Mononuclear cell (primary cell): Measurements from ENCODE around the gene MGMT. TPM values are rescaled to one million over a fixed set of nuclear protein-coding genes. Genes with fewer than 3 reads are reported as not detected.

Source experiments
- H3K27me3 ChIP-seq: 2 replicates; pipeline ENCODE4 v1.6.0; 2011; ENCODE audit warnings: low read length, control low read depth; ENCODE audit not compliant: insufficient read depth
- H3K4me1 ChIP-seq: 2 replicates; pipeline ENCODE4 v1.5.1; 2011; ENCODE audit warnings: mild to moderate bottlenecking, low read length, control low read depth; ENCODE audit not compliant: insufficient read depth
- H3K4me3 ChIP-seq: 2 replicates; pipeline ENCODE4 v1.5.1; 2011; ENCODE audit warnings: mild to moderate bottlenecking, low read length, moderate library complexity
- H3K9me3 ChIP-seq: 2 replicates; pipeline ENCODE4 v1.5.1; 2011; ENCODE audit warnings: low read depth, mild to moderate bottlenecking, control low read depth, low read length
- total RNA-seq: library from RNA; depleted of rRNA; stranded (reverse); fragments of >200 nt; gene quantifications from one replicate; pipeline ENCODE4 v1.2.3, GENCODE V29; 2012

The MGMT gene
- total RNA-seq, 1 donor: 10.3 TPM

DNA sequence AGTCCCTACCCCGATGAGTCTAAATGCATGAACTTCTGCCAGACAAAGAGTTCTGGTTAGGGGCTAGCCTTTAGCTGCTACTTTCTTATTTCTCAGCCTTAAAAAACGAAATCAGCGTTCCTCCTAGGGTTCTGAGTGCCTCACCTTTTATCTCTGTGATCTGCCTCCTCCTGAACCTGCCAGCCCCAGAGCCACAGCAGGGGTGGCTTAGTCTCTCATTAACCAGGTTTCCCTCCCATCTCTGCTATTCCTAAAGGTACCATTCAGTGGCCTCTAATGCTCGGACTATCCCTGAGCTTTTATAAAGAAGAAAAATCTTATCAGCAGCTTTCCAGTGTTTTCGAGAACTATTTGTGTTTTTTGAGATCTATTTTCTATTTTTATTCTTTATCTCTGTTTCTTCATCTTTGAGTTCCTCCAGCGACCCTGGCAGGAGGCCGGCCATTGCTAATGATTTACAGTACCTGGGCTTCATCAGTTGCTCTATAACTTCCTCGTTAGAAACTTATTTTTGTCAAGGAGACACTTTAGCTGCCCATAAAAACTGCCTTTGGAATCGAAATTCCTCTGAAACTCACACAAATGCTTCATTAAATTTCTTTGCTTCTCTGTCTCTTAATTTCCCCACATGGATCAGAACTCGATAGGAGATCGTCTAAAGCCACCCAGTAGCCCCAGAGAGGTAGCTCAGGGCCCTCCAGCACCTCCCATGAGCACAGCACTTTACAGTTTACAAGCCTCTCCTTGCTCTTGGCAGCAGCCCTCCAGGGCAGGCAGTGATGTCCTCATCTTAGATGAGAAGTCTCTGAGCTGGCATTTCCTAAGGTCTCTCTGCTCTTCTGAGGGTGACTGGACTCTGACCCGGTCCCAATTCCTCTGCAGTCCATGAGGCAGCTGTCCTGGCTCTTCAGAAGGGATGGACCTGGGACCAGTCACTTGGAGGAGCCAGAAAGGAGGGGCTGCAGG, 347.9 kb downstream of the MGMT start:
- Histone ChIP-seq H3K4me1 (no peaks in the 10 kb centered on the region), H3K27me3 (no peaks in the 10 kb centered on the region), H3K4me3 (no peak overlapping the region), H3K9me3 (no peaks in the 10 kb centered on the region)

- no peak overlapping the region for H3K4me3 ChIP-seq
- no peaks in the 10 kb centered on the region for H3K27me3 ChIP-seq
- H3K4me1 ChIP-seq: no peaks in the 10 kb centered on the region
- no peaks in the 10 kb centered on the region for H3K9me3 ChIP-seq
These were observed 349.0 kb downstream of the MGMT start for GRCh38 chr10:129815898-129816655.

GRCh38 chr10:129816656-129817045, 349.6 kb downstream of the MGMT start:
- no peaks in the 10 kb centered on the region for H3K9me3 ChIP-seq
- no peak overlapping the region for H3K4me3 ChIP-seq
- H3K27me3 ChIP-seq: no peaks in the 10 kb centered on the region
- H3K4me1 ChIP-seq: no peaks in the 10 kb centered on the region
